HEK293T (cell line): ENCODE results near the gene RNF220.

Source experiments
- BHLHE40 ChIP-seq: fragments of 450-650 bp; IDR thresholded peaks from 2 replicates; pipeline ENCODE4 v1.6.1; 2016; ENCODE audit warnings: mild to moderate bottlenecking, moderate library complexity, borderline replicate concordance
- FOXA1 ChIP-seq: fragments of 450-650 bp; IDR thresholded peaks from 2 replicates; pipeline ENCODE4 v1.6.1; 2016; ENCODE audit warnings: mild to moderate bottlenecking
- FOXM1 ChIP-seq: fragments of 450-650 bp; IDR thresholded peaks from 2 replicates; pipeline ENCODE4 v1.6.1; 2017; ENCODE audit warnings: mild to moderate bottlenecking, borderline replicate concordance
- HDGF ChIP-seq: fragments of 450-650 bp; IDR thresholded peaks from 2 replicates; pipeline ENCODE4 v1.6.1; 2017; ENCODE audit warnings: antibody characterized with exemption, borderline replicate concordance
- LEF1 ChIP-seq: fragments of 450-650 bp; IDR thresholded peaks from 2 replicates; pipeline ENCODE4 v1.6.1; 2017; ENCODE audit warnings: mild to moderate bottlenecking, borderline replicate concordance
- PKNOX1 ChIP-seq: fragments of 450-650 bp; IDR thresholded peaks from 2 replicates; pipeline ENCODE4 v1.6.1; 2016
- TARDBP ChIP-seq: fragments of 450-650 bp; IDR thresholded peaks from 2 replicates; pipeline ENCODE4 v1.6.1; 2016

- TF ChIP-seq FOXA1: no peak
- TF ChIP-seq BHLHE40: no peak
- no peak for TF ChIP-seq TARDBP
- TF ChIP-seq FOXM1: no peak
- TF ChIP-seq LEF1: no peak
- no peak for TF ChIP-seq PKNOX1
- TF ChIP-seq HDGF: no peak
Measured at GRCh38 chr1:44500181-44501046, 95.4 kb downstream of the RNF220 start.
